ENCODE results near the gene RAB3D.

GRCh38 chr19:11295665-11296245 is 43.7 kb downstream of the RAB3D start, which contains the start of gene TSPAN16:
- TF ChIP-seq, protein P1, sequence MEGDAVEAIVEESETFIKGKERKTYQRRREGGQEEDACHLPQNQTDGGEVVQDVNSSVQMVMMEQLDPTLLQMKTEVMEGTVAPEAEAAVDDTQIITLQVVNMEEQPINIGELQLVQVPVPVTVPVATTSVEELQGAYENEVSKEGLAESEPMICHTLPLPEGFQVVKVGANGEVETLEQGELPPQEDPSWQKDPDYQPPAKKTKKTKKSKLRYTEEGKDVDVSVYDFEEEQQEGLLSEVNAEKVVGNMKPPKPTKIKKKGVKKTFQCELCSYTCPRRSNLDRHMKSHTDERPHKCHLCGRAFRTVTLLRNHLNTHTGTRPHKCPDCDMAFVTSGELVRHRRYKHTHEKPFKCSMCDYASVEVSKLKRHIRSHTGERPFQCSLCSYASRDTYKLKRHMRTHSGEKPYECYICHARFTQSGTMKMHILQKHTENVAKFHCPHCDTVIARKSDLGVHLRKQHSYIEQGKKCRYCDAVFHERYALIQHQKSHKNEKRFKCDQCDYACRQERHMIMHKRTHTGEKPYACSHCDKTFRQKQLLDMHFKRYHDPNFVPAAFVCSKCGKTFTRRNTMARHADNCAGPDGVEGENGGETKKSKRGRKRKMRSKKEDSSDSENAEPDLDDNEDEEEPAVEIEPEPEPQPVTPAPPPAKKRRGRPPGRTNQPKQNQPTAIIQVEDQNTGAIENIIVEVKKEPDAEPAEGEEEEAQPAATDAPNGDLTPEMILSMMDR (IDR thresholded peaks at IDR 0.05; ENCODE audit: insufficient read depth, low read length) = no peak
- TF ChIP-seq POLR2AphosphoS5 (IDR thresholded peaks at IDR 0.05; ENCODE audit: low read depth) = no peak

Data from HL-60 (cell line).